ENCODE data around the gene KLHL20.

DNA sequence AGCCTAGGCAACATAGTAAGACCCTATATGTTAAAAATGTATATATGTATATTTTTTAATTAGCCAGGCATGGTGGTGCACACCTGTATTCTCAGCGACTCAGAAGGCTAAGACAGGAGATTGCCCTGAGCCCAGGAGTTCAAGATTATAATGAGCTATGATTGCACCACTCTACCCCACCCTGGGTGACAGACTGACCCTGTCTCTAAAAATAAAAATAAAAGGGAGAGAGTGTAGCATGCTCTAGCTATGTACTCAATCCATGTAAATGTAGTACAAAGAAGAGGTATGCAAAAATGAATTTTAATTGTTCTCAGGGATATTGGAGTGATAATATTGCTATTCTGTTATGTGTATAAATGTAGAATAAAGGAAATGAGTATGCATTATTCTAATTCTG is 56.8 kb downstream of the KLHL20 start:
- no peak for TF ChIP-seq POLR2A (IDR thresholded peaks at IDR 0.05; ENCODE audit: low read length)
- TF ChIP-seq GATA1 (IDR thresholded peaks at IDR 0.05; ENCODE audit: low read depth, low read length): no peak
